Raji (cell line): ENCODE measurements around the gene NTN1.

Experiments
- POLR2A ChIP-seq: IDR thresholded peaks from 2 replicates; pipeline ENCODE4 v1.6.1; 2011; ENCODE audit warnings: low read depth, low read length, control low read depth; ENCODE audit not compliant: insufficient read depth

The NTN1 gene

GRCh38 chr17:9226130-9226793 lies 205.0 kb downstream of the NTN1 start:
- no peak for TF ChIP-seq POLR2A

GRCh38 chr17:9226794-9227135 lies 205.5 kb downstream of the NTN1 start:
- no peak for TF ChIP-seq POLR2A

- no peak for TF ChIP-seq POLR2A
These were observed 206.6 kb downstream of the NTN1 start for GRCh38 chr17:9227819-9228407.

DNA sequence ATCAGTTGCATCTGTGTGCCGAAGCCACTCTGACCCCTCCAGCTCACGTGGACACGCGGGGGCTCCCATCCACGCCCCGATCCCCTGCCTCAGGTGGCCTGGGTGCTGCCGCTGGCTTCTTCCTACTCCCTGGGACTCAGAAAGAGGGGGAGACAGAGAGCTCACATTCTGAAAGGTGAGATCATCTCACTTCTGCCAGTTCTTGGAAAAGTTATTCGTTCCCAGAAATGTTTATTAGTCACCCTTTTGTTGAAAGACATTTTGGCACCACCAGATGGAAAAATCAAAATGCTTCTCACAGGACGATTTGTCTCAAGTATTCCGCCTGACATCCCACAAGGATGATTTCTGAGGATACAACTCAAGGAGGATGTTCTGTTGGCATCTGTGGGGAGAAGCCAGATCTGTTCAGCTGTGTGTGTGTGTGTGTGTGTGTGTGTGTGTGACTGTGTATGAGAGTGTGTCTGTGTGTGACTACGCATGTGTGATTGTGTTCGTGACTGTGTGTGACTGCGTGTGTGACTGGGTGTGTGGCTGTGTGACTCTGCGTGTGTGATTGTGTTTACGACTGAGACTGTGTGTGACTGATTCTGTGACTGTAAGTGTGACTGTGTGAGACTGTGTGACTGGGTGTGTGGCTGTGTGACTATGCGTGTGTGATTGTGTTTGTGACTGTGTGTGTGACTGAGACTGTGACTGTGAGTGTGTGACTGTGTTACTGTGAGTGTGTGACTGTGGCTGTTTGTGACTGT lies 207.3 kb downstream of the NTN1 start:
- no peak for TF ChIP-seq POLR2A

DNA sequence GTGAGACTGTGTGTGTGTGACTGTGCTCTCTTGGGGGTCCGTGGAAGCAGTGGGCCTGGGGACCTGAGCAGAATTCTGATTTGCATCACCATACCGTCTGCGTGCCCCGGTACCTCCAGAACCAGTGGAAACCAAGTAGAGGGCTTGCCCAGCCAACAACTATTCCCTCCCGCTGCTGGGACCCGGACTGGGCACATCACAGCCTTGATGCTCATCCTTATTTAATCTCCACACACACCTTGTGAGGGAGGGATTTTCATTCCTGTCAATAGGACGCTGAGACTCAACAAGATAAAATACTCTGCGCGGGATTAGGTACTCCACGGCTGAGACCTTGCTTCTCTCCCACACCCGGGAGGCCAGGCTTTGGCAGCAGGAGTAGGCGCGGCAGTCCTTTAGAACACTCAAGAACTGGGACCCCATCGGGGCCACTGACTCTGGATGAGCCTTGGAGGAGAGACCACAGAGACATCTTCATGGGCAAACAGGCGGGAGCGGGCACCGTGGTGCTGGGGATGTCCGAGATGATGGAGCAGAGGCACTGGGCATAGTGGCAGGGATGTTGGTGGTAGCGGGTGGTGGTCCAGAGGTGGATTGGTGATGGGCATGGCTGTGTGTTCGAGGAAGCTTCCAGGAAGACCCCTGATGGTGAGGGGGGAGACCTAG lies 208.0 kb downstream of the NTN1 start:
- TF ChIP-seq POLR2A, result no peak

DNA sequence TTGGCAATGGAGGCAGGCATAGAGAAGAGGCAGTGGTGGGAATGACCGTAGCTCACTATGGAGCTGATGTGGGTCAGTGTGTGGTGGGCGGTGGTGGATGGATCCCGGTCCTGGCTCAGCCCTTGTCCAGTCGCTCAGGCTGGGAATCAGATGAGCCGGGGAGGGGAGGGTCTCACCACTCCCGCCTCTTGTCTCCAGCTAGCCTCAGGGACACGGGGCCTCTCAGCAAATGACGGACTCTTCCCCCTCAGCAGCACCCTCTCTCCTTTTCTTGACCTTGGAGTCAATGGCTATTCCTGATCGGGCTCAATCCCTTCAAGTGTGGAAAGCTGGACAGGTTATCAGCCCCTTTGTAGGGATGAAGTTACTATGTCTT lies 208.5 kb downstream of the NTN1 start:
- no peak for TF ChIP-seq POLR2A

DNA sequence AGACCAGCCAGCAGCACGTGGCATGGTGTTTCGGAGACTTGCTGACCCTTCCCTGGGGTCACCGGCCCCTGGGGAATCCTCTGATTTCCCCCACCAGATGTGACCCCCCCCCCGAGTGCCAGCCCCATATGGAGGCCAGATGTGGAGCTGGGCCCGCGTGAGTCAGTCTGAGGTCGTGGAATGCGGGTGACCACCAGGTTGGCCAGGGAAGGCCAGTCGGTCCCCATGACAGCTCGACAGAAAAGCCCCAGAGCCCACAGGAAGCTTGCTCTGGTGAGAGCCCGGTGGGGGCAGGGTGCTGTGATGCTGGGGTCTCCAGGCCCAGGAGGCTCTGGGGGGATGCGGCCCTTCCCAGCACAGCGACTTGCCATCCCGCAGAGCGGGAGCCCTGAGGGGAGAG lies 209.0 kb downstream of the NTN1 start:
- no peak for TF ChIP-seq POLR2A

- TF ChIP-seq POLR2A, result no peak
These were observed 209.6 kb downstream of the NTN1 start for GRCh38 chr17:9230861-9231260.

GRCh38 chr17:9231449-9232154 lies 210.3 kb downstream of the NTN1 start:
- TF ChIP-seq POLR2A, result no peak

- no peak for TF ChIP-seq POLR2A
These were observed 210.8 kb downstream of the NTN1 start for GRCh38 chr17:9232155-9232475.

DNA sequence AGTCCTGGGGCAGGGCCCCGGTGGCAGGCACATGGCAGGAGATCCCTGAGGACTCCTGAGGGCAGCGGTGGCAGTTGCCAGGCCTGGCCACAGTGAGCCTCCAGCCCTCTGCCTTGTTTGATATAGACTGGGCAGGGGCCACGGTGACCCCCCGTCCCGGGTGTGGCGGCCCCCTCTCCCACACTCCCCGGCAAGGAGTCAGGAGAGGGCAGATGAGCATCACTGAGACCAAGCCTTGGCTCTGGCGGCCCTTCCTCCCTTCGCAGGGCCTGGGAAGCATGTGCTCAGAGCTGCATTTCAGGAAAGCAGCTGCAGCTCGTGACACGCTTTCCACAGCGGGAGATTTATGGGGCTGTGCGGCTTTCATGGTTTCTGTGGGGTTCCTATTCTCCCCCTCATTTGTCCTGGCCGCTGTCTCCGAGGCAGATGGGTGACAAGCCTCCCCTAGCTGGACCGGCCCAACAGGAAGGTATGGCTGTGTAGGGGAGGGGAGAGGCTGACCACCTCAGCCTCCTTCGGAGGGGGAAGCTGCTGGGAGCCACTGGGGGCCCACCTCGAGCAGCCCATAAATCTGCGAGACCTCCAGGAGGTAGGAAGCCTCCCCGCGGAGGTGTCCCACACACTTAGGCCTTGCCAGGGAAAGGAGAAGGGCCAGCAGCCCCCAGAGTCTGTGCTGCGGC lies 211.4 kb downstream of the NTN1 start:
- TF ChIP-seq POLR2A, result no peak

DNA sequence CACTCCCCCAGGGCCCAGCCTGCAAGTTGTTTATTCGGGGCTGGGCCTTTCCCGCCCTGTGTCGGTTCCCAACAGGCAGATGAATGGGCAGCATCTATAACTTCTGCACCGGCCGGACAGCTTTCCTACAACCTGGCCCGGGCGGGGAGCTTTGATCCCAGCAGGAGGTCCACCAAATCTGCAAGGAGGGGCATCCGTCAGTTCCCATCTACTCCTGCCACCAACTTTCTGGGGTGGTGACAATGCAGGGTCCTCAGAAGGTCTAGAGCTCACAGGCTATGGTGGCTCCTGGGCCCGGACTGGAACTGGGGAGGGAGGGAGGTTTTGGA lies 211.9 kb downstream of the NTN1 start:
- TF ChIP-seq POLR2A, result no peak

GRCh38 chr17:9233761-9234160 lies 212.5 kb downstream of the NTN1 start:
- TF ChIP-seq POLR2A, result no peak

DNA sequence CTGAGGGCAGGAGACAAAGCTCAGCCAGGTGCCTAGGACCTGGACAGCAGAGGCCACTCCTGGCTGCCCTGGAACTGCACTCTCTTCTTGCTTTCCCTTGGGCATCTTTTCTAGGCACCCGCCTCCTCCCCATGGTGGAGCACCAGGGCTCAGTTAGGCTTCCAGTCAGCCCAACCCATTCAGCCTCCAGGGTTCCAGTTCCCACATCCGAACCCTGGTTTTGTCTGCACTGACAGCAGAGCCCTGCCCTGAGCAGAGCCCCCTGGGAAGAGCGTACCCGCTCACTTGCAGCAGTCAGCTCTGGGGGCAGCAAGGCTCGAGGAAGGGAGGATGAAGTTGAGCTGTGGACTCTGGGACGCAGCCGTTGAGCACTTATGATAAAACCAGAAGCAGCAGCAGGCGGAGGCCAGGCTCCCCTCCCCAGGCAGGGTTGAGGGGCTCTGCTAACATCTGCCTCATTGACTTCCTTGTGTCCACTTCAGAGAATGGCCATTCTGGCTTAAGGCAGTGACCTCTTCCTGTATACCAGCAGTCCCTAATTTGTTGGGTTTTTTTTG lies 213.2 kb downstream of the NTN1 start:
- TF ChIP-seq POLR2A, result no peak

GRCh38 chr17:9235346-9235745 lies 214.0 kb downstream of the NTN1 start:
- no peak for TF ChIP-seq POLR2A
